Gastroesophageal sphincter (tissue), 4 donors: ENCODE measurements around the gene TOMM22. TPM values are rescaled to one million over a fixed set of nuclear protein-coding genes. Genes with fewer than 3 reads are reported as not detected.

Experiments used
- ATAC-seq: fragments of 150-250 bp; one replicate; pipeline ENCODE4 v1.9.1; 2016; ENCODE audit warnings: mild to moderate bottlenecking, moderate library complexity
- H3K27ac ChIP-seq, 4 donors: fragments of 200-600 bp; sonication (generic) in 3 of 4; 1 replicate in 3 of 4; 2 replicates in 1 of 4; pipeline ENCODE4 v1.5.1; 2016 to 2019
- H3K27me3 ChIP-seq: fragments of 200-600 bp; sonication (generic); one replicate; pipeline ENCODE4 v1.5.1; 2019
- H3K36me3 ChIP-seq, 2 donors: fragments of 200-600 bp; sonication (generic); one replicate each; pipeline ENCODE4 v1.5.1; 2019; ENCODE audit warnings: control low read depth in 1 of 2
- H3K4me1 ChIP-seq, 3 donors: fragments of 200-600 bp; sonication (generic); 1 replicate in 2 of 3; 2 replicates in 1 of 3; pipeline ENCODE4 v1.5.1; 2016 to 2019; ENCODE audit warnings: control low read depth in 2 of 3
- H3K4me3 ChIP-seq, 2 donors: fragments of 200-600 bp; sonication (generic); one replicate each; pipeline ENCODE4 v1.5.1; 2019; ENCODE audit warnings: mild to moderate bottlenecking in 1 of 2, moderate library complexity in 1 of 2
- H3K9me3 ChIP-seq, 3 donors: fragments of 200-600 bp; sonication (generic); one replicate each; pipeline ENCODE4 v1.5.1; 2017 to 2019; ENCODE audit warnings: control low read depth in 2 of 3
- EP300 ChIP-seq: sonication (generic); formaldehyde crosslinking; IDR thresholded peaks from one replicate; pipeline ENCODE4 v1.6.1; 2017; ENCODE audit warnings: antibody characterized with exemption, mild to moderate bottlenecking
- POLR2A ChIP-seq, 2 donors: fragments of 450-650 bp; IDR thresholded peaks; one replicate each; pipeline ENCODE4 v1.6.1; 2017; ENCODE audit warnings: antibody characterized with exemption in 2 of 2, mild to moderate bottlenecking in 2 of 2, moderate library complexity in 1 of 2
- POLR2AphosphoS5 ChIP-seq: sonication (generic); formaldehyde crosslinking; IDR thresholded peaks from one replicate; pipeline ENCODE4 v1.6.1; 2017; ENCODE audit warnings: antibody characterized with exemption
- WGBS, 2 donors: methylation state at CpG; one replicate each; pipeline ENCODE4 v1.1.5; 2018; ENCODE audit warnings: low coverage in 1 of 2; 5-methylcytosine and 5-hydroxymethylcytosine counted together
- total RNA-seq, 4 donors: library from RNA; depleted of rRNA; stranded (reverse); fragments of >200 nt; gene quantifications; one replicate each; pipeline ENCODE4 v1.1.0, GENCODE V29; 2016
- TF ChIP-seq, protein P1 (sequence below), 4 experiments: fragments of 200-600 bp in 2 of 4; fragments of 450-650 bp in 2 of 4; sonication (generic) in 1 of 4; IDR thresholded peaks; one replicate each; pipeline ENCODE4 v1.5.1; 2017 to 2019; ENCODE audit warnings: antibody characterized with exemption in 4 of 4, mild to moderate bottlenecking in 2 of 4, moderate library complexity in 2 of 4

TOMM22 gene
- total RNA-seq, 4 donors from 2014 or later: 29.6 to 41.2 (median 32.2) TPM

DNA sequence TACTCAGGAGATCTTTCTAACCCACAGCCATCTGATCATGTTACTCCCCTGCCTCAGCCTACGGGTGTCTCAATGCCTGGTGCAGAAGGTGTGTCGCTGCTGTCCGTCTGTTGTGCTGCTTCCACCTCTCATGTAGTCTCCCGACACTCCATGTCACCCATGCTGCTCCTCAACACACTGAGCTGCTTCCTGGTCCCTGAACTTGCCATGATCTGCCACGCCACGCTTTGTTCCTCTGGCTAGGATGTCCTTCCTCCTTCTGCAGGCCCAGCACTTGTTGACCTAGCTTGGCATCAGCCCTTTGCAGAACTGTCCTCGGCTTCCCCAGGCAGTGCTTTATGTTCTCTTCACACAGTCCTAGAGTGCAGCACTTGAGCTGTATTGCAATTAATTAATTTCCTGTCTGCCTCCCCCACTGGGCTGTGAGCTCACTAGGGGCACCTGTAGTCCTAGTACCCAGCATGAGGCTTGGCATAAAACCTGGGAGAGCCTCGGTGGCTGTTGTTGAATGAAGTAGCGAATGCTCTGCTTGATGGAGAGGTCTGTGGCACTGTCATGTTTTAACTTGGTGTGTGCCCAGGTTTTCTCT is 33.5 kb downstream of the TOMM22 start:
- H3K4me1 ChIP-seq: peaks cover 0 to 56% (median 7%) of the 10 kb centered on the region in 3 donors
- no peak for TF ChIP-seq POLR2A (IDR thresholded peaks at IDR 0.05)
- TF ChIP-seq, protein P1, sequence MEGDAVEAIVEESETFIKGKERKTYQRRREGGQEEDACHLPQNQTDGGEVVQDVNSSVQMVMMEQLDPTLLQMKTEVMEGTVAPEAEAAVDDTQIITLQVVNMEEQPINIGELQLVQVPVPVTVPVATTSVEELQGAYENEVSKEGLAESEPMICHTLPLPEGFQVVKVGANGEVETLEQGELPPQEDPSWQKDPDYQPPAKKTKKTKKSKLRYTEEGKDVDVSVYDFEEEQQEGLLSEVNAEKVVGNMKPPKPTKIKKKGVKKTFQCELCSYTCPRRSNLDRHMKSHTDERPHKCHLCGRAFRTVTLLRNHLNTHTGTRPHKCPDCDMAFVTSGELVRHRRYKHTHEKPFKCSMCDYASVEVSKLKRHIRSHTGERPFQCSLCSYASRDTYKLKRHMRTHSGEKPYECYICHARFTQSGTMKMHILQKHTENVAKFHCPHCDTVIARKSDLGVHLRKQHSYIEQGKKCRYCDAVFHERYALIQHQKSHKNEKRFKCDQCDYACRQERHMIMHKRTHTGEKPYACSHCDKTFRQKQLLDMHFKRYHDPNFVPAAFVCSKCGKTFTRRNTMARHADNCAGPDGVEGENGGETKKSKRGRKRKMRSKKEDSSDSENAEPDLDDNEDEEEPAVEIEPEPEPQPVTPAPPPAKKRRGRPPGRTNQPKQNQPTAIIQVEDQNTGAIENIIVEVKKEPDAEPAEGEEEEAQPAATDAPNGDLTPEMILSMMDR (IDR thresholded peaks at IDR 0.05): no peak
- TF ChIP-seq POLR2AphosphoS5: no peak
- peaks cover 0 to 58% of the 10 kb centered on the region in 2 donors for H3K36me3 ChIP-seq
- no peak for ATAC-seq
- 89 to 100% methylated on average over 2 to 6 of the region's 9 CpGs for WGBS, 2 donors
- H3K9me3 ChIP-seq: no peaks in the 10 kb centered on the region
- H3K27ac ChIP-seq: no peak overlapping the region
- H3K27me3 ChIP-seq: no peaks in the 10 kb centered on the region
- H3K4me3 ChIP-seq: no peak overlapping the region

DNA sequence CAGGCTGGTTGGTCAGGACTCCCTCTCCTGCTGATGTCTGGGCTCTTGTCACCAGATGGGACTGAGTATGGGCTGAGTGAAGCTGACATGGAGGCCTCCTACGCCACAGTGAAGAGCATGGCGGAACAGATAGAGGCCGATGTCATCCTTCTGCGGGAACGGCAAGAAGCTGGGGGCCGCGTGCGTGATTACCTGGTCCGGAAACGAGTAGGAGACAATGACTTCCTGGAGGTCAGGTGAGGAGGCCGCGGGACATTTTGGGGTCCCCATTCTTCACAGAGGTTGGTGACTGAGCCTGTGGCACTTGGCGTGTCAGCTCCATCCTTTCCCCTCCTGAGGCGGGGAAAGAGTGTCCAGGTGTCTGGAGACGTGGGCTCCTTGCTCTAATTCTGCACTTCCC is 34.1 kb downstream of the TOMM22 start:
- Histone ChIP-seq H3K36me3 (peaks cover 0 to 58% of the 10 kb centered on the region in 2 donors), H3K4me3 (no peak overlapping the region), H3K27ac (no peak overlapping the region), H3K9me3 (no peaks in the 10 kb centered on the region), H3K4me1 (peaks cover 0 to 56% (median 7%) of the 10 kb centered on the region in 3 donors), H3K27me3 (no peaks in the 10 kb centered on the region)
- no peak for ATAC-seq
- 90 to 97% methylated on average over 2 to 9 of the region's 15 CpGs for WGBS, 2 donors
- no peak for TF ChIP-seq EP300
- no peak for TF ChIP-seq POLR2AphosphoS5
- TF ChIP-seq, protein P1 (IDR thresholded peaks at IDR 0.05): no peak
- TF ChIP-seq POLR2A (IDR thresholded peaks at IDR 0.05): no peak

DNA sequence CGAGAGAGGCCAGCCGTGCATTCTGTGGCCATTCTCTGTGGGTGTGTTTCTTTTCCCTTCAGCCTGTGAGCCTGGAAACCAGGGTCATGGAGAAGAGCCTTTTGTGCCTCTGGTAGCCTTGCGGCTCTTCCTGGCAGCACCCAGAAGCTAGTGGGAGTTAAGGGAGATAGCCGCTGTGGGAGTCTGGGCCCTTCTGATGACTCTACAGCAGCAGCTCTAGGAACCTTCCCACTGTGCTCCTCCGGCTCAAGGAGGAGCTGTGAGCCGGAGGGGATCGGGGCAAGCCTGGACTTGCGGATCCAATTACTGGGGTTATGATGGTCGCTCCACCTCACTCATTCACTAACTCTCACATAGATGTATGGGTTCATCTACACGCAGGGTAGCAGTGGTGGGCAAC is 34.5 kb downstream of the TOMM22 start:
- no peak overlapping the region for H3K4me3 ChIP-seq
- no peak overlapping the region for H3K27ac ChIP-seq
- H3K36me3 ChIP-seq: peaks cover 0 to 59% of the 10 kb centered on the region in 2 donors
- ATAC-seq: no peak
- 95% methylated on average over 3 of the region's 10 CpGs; no CpG with 5 or more reads in 1 of the 2 donors for WGBS, 2 donors
- no peaks in the 10 kb centered on the region for H3K27me3 ChIP-seq
- H3K4me1 ChIP-seq: peaks cover 0 to 56% (median 7%) of the 10 kb centered on the region in 3 donors
- TF ChIP-seq POLR2AphosphoS5 (no peak), EP300 (no peak), POLR2A (IDR thresholded peaks at IDR 0.05) (no peak)
- TF ChIP-seq, protein P1 (IDR thresholded peaks at IDR 0.05): no peak
- H3K9me3 ChIP-seq: no peaks in the 10 kb centered on the region

DNA sequence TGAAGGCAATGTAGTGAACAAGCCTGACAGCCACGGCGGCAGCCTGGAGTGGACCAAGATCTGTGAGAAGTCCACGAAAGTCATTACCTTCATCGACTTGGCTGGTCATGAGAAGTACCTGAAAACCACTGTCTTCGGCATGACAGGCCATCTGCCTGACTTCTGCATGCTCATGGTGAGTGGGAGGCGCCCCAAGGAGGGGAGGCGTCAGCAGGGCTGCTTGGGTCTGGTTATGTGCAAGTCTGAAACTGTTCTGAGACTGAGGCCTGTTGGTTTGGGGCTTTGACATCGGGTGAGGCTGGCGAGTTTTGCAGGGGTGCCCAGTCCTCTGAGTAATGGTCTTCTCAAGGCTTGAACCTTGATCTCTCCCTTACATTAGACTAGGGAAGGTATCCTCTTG is 35.1 kb downstream of the TOMM22 start:
- 83% methylated on average over 1 of the region's 9 CpGs; no CpG with 5 or more reads in 1 of the 2 donors for WGBS, 2 donors
- H3K4me3 ChIP-seq: no peak overlapping the region
- peaks cover 0 to 64% of the 10 kb centered on the region in 2 donors for H3K36me3 ChIP-seq
- peaks cover 0 to 54% (median 7%) of the 10 kb centered on the region in 3 donors for H3K4me1 ChIP-seq
- H3K9me3 ChIP-seq: no peaks in the 10 kb centered on the region
- H3K27ac ChIP-seq: peak overlapping the region in 1 of 4 donors; percentile 70
- TF ChIP-seq POLR2AphosphoS5: no peak
- TF ChIP-seq EP300: no peak
- TF ChIP-seq, protein P1 (IDR thresholded peaks at IDR 0.05): no peak
- no peak for TF ChIP-seq POLR2A (IDR thresholded peaks at IDR 0.05)
- no peaks in the 10 kb centered on the region for H3K27me3 ChIP-seq
- no peak for ATAC-seq

DNA sequence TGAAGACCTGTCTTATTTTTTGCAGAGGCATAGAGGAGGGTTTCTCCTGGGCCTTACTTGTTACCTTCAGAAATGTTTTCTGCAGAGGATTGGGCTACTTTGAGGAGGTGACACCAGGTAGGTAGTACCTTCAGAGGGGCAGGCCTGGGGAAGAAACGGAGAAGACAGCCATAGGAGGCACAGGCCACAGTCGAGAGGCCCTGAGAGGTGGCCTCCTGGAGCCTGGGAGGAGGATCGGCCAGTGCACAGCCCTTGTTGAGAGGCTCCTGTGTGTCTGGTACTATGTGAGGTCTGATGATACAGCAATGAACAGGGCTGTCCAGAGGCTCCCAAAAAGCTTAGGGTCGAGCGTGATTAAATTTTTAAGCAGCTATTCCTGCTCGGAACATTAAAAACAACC is 35.5 kb downstream of the TOMM22 start:
- Histone ChIP-seq H3K27me3 (no peaks in the 10 kb centered on the region), H3K27ac (peak overlapping the region in 1 of 4 donors; percentile 70), H3K4me3 (no peak overlapping the region), H3K36me3 (peaks cover 0 to 64% of the 10 kb centered on the region in 2 donors), H3K4me1 (peaks cover 0 to 49% (median 7%) of the 10 kb centered on the region in 3 donors), H3K9me3 (no peaks in the 10 kb centered on the region)
- ATAC-seq: no peak
- WGBS, 2 donors: 100% methylated on average over 3 of the region's 6 CpGs
- TF ChIP-seq, protein P1 (IDR thresholded peaks at IDR 0.05): no peak
- TF ChIP-seq POLR2A (IDR thresholded peaks at IDR 0.05): no peak
- no peak for TF ChIP-seq EP300
- TF ChIP-seq POLR2AphosphoS5: no peak
